ENCODE results near the gene ACACA. TPM values are rescaled to one million over a fixed set of nuclear protein-coding genes. Genes with fewer than 3 reads are reported as not detected.
A peak's percentile ranks its signal among the peaks of the same experiment; 100 is the strongest.
"Not testable (repeated sequence)": the region's sequence is repeated elsewhere in the genome, so short reads cannot be mapped to it uniquely, and the experiment has no call there.

The ACACA gene
- total and polyA plus RNA-seq, 2 donors (not counting 1 experiment from before 2014, with no cell fraction given) = 45.2 to 123 TPM

GRCh38 chr17:37447641-37448040 is 41.0 kb upstream of the ACACA start:
- peaks cover 2% of the 10 kb centered on the region for H3K36me3 ChIP-seq (ENCODE audit: control insufficient read depth, insufficient read depth, low read length)
- H3K27me3 ChIP-seq (ENCODE audit: control insufficient read depth, insufficient read depth, low read length) = no peaks in the 10 kb centered on the region
- H3K9ac ChIP-seq (ENCODE audit: insufficient read depth, low read length) = no peak overlapping the region
- peak; percentile 29 to 63 for DNase-seq (ENCODE audit: low read depth in 2 of 2)
- no peak overlapping the region for H3K4me3 ChIP-seq (replicated peaks in 1 of 4; ENCODE audit: control extremely low read depth in 1 of 4, insufficient read depth in 1 of 4, low read depth in 3 of 4, low read length in 4 of 4)
- TF ChIP-seq CTCF (conservative IDR thresholded peaks at IDR 0.05 in 1 of 2, IDR thresholded peaks at IDR 0.05 in 1 of 2; ENCODE audit: low read depth in 1 of 2, low read length in 2 of 2) (no peak), EZH2 (IDR thresholded peaks at IDR 0.05; ENCODE audit: low read length, missing control alignments) (no peak)
- H3K9me3 ChIP-seq (ENCODE audit: control insufficient read depth, insufficient read depth, low read depth, low read length) = no peaks in the 10 kb centered on the region
- H3K4me2 ChIP-seq (ENCODE audit: extremely low read depth, insufficient read depth, low read length) = peak overlapping the region; percentile 75
- no peaks in the 10 kb centered on the region for H3K79me2 ChIP-seq (ENCODE audit: control insufficient read depth, insufficient read depth, low read length)
- H4K20me1 ChIP-seq (ENCODE audit: control insufficient read depth, extremely low read depth, insufficient read depth, low read length) = no peaks in the 10 kb centered on the region
- H2AFZ ChIP-seq (ENCODE audit: low read length) = no peak overlapping the region
- H3K27ac ChIP-seq (ENCODE audit: insufficient read depth, low read length) = peak overlapping the region; percentile 36
- H3K4me1 ChIP-seq (ENCODE audit: control insufficient read depth, extremely low read depth, insufficient read depth, low read length) = peaks cover 8% of the 10 kb centered on the region

- H2AFZ ChIP-seq (ENCODE audit: low read length) = no peak overlapping the region
- peaks cover 8% of the 10 kb centered on the region for H3K4me1 ChIP-seq (ENCODE audit: control insufficient read depth, extremely low read depth, insufficient read depth, low read length)
- H3K27ac ChIP-seq (ENCODE audit: insufficient read depth, low read length) = no peak overlapping the region
- H3K9ac ChIP-seq (ENCODE audit: insufficient read depth, low read length) = no peak overlapping the region
- no peaks in the 10 kb centered on the region for H3K27me3 ChIP-seq (ENCODE audit: control insufficient read depth, insufficient read depth, low read length)
- peak in 1 of 2 donors; percentile 88 for DNase-seq (ENCODE audit: low read depth in 2 of 2)
- no peaks in the 10 kb centered on the region for H3K79me2 ChIP-seq (ENCODE audit: control insufficient read depth, insufficient read depth, low read length)
- H3K9me3 ChIP-seq (ENCODE audit: control insufficient read depth, insufficient read depth, low read depth, low read length) = no peaks in the 10 kb centered on the region
- no peak overlapping the region for H3K4me2 ChIP-seq (ENCODE audit: extremely low read depth, insufficient read depth, low read length)
- H3K4me3 ChIP-seq (replicated peaks in 1 of 4; ENCODE audit: control extremely low read depth in 1 of 4, insufficient read depth in 1 of 4, low read depth in 3 of 4, low read length in 4 of 4) = no peak overlapping the region
- TF ChIP-seq EZH2 (IDR thresholded peaks at IDR 0.05; ENCODE audit: low read length, missing control alignments) (no peak), CTCF (conservative IDR thresholded peaks at IDR 0.05 in 1 of 2, IDR thresholded peaks at IDR 0.05 in 1 of 2; ENCODE audit: low read depth in 1 of 2, low read length in 2 of 2) (no peak)
- peaks cover 2% of the 10 kb centered on the region for H3K36me3 ChIP-seq (ENCODE audit: control insufficient read depth, insufficient read depth, low read length)
- H4K20me1 ChIP-seq (ENCODE audit: control insufficient read depth, extremely low read depth, insufficient read depth, low read length) = no peaks in the 10 kb centered on the region
Observed at GRCh38 chr17:37446027-37446426, 39.4 kb upstream of the ACACA start.

- H3K27me3 ChIP-seq (ENCODE audit: control insufficient read depth, insufficient read depth, low read length); H3K9me3 ChIP-seq (ENCODE audit: control insufficient read depth, insufficient read depth, low read depth, low read length); H3K4me1 ChIP-seq (ENCODE audit: control insufficient read depth, extremely low read depth, insufficient read depth, low read length); H4K20me1 ChIP-seq (ENCODE audit: control insufficient read depth, extremely low read depth, insufficient read depth, low read length); H3K79me2 ChIP-seq (ENCODE audit: control insufficient read depth, insufficient read depth, low read length); H3K9ac ChIP-seq (ENCODE audit: insufficient read depth, low read length); H3K27ac ChIP-seq (ENCODE audit: insufficient read depth, low read length); H3K4me2 ChIP-seq (ENCODE audit: extremely low read depth, insufficient read depth, low read length); H3K4me3 ChIP-seq (replicated peaks in 1 of 4; ENCODE audit: control extremely low read depth in 1 of 4, insufficient read depth in 1 of 4, low read depth in 3 of 4, low read length in 4 of 4); DNase-seq (ENCODE audit: low read depth in 2 of 2); H3K36me3 ChIP-seq (ENCODE audit: control insufficient read depth, insufficient read depth, low read length); H2AFZ ChIP-seq (ENCODE audit: low read length): not testable (repeated sequence)
Observed at GRCh38 chr17:37441369-37442014, 34.9 kb upstream of the ACACA start.

Data from fibroblast of lung (primary cell).